ENCODE data around the gene MS4A18. TPM values are rescaled to one million over a fixed set of nuclear protein-coding genes. Genes with fewer than 3 reads are reported as not detected.
"Not testable (repeated sequence)": the region's sequence is repeated elsewhere in the genome, so short reads cannot be mapped to it uniquely, and the experiment has no call there.

MS4A18 gene
- not detected for polyA plus RNA-seq (ENCODE audit: insufficient read length in 3 of 3)
- long read RNA-seq, donor 1 = 0 reads
- long read RNA-seq, donor 2 = 0 reads
- long read RNA-seq, donor 3 = 0 reads
- long read RNA-seq, donor 4 = 0 reads
- long read RNA-seq, donor 5 = 0 reads
- long read RNA-seq, donor 6 = 0 reads
- long read RNA-seq, donor 7 = 0 reads
- long read RNA-seq, donor 8 = 0 reads
- long read RNA-seq, donor 9 = 0 reads
- long read RNA-seq, donor 10 = 0 reads
- long read RNA-seq, donor 11 = 0 reads
- long read RNA-seq, donor 12 = 0 reads
- long read RNA-seq, donor 13 = 0 reads
- long read RNA-seq, donor 14 = 0 reads
- long read RNA-seq, donor 15 = 0 reads
- long read RNA-seq, donor 16 = 0 reads

GRCh38 chr11:60724420-60724819, at the start of gene MS4A18:
Gene MS4A18 (plus strand): TSS chr11:60724720.
- no peak for DNase-seq

GRCh38 chr11:60678231-60678630, 46.3 kb upstream of the MS4A18 start:
- DNase-seq = not testable (repeated sequence)

GRCh38 chr11:60679879-60680278, 44.6 kb upstream of the MS4A18 start:
- DNase-seq = no peak

- no peak for DNase-seq
Observed at GRCh38 chr11:60680455-60681119, 43.9 kb upstream of the MS4A18 start.

- not testable (repeated sequence) for DNase-seq
Observed at GRCh38 chr11:60684541-60684848, 40.0 kb upstream of the MS4A18 start.

GRCh38 chr11:60691661-60692060, 32.9 kb upstream of the MS4A18 start:
- no peak for DNase-seq

- no peak for DNase-seq
Observed at GRCh38 chr11:60699284-60699691, 25.2 kb upstream of the MS4A18 start, which contains the start of gene MS4A8. Gene MS4A8 (plus strand): TSS chr11:60699612. CDS start chr11:60700861, 1,249 bp downstream.

GRCh38 chr11:60699936-60700335, 24.6 kb upstream of the MS4A18 start:
- DNase-seq = no peak

- peak; percentile 16 for DNase-seq
Observed at GRCh38 chr11:60700689-60701468, 23.6 kb upstream of the MS4A18 start.

GRCh38 chr11:60701469-60701818, 23.1 kb upstream of the MS4A18 start:
- DNase-seq = no peak

GRCh38 chr11:60703374-60703773, 21.1 kb upstream of the MS4A18 start:
- no peak for DNase-seq

- no peak for DNase-seq
Observed at GRCh38 chr11:60705895-60706294, 18.6 kb upstream of the MS4A18 start.

GRCh38 chr11:60706931-60707330, 17.6 kb upstream of the MS4A18 start:
- DNase-seq = no peak

- DNase-seq = no peak
Observed at GRCh38 chr11:60710482-60710881, 14.0 kb upstream of the MS4A18 start.

- DNase-seq = no peak
Observed at GRCh38 chr11:60711276-60711675, 13.2 kb upstream of the MS4A18 start.

GRCh38 chr11:60713423-60713822, 11.1 kb upstream of the MS4A18 start:
- DNase-seq = not testable (repeated sequence)

GRCh38 chr11:60717956-60718355, 6.6 kb upstream of the MS4A18 start:
- no peak for DNase-seq

- no peak for DNase-seq
Observed at GRCh38 chr11:60718524-60719316, 5.8 kb upstream of the MS4A18 start.

GRCh38 chr11:60719391-60719790, 5.1 kb upstream of the MS4A18 start:
- no peak for DNase-seq

- DNase-seq = no peak
Observed at GRCh38 chr11:60720460-60720859, 4.1 kb upstream of the MS4A18 start.

- DNase-seq = no peak
Observed at GRCh38 chr11:60725592-60725991, 1.1 kb downstream of the MS4A18 start.

GRCh38 chr11:60731586-60731985, 7.1 kb downstream of the MS4A18 start:
- no peak for DNase-seq
